VCaP (cell line): ENCODE measurements around the gene ERAS.

Experiments used
- H3K27ac ChIP-seq: fragments of 450-650 bp; 2 replicates; pipeline ENCODE4 v1.5.1; 2017
- CTCF ChIP-seq: fragments of 450-650 bp; conservative IDR thresholded peaks from 2 replicates; pipeline ENCODE4 v1.5.1; 2017; ENCODE audit warnings: mild to moderate bottlenecking, moderate library complexity

The ERAS gene

DNA sequence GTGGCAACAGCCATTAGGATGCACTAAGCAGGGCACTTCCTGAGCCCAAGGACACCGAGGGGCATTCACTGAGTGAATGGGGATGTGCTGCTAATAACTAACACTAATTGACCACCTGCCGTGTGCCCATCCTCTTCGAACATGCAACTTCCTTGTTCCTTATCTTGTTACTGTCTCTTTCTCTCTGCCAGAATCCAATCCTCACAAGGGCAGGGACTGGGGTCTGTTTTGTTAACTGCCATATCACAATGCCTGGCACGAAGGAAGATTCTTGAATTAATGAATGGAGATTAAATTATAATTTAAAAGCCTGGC, 1.3 kb downstream of the ERAS start:
- no peak overlapping the region for H3K27ac ChIP-seq
- no peak for TF ChIP-seq CTCF

GRCh38 chrX:48829016-48829735, 2.9 kb downstream of the ERAS start:
- no peak for TF ChIP-seq CTCF
- no peak overlapping the region for H3K27ac ChIP-seq

DNA sequence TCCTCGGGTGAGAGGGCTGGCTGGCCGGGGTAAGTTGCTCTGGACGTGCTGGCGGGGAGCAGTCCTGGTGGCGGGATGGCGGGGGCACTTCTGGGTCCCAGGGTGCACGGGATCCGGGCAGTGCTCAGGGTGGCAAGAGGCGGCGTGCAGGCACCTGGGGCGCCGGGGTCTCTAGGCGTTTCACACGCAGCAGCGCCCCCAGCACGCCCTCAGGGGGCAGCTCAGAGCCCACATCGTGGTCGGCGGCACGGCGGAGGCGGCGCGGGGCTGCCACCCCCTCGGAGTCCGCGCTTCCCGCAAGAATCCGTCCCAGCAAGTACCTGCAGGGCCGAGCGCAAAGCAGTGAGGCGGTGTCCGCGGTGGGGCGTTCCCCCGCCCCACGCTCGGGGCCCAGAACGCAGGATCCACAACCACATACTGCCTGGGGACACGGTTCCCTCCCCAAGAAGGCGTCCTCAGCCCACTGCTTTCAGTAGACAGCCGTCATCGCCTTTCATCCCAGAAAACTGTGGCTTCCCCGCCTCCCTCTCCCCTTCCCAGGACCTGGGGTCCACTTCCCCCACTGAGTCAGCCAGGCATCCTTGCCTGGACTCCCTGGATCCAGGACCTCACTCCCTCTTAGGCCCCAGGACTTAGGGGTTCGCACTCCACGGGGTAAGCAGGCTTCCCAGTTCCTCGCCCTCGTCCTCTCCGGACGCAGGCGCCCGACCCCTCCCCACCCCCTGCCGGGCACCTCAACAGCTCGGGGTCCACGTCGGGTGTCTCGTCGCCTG, 5.0 kb downstream of the ERAS start:
- H3K27ac ChIP-seq: no peak overlapping the region
- no peak for TF ChIP-seq CTCF

DNA sequence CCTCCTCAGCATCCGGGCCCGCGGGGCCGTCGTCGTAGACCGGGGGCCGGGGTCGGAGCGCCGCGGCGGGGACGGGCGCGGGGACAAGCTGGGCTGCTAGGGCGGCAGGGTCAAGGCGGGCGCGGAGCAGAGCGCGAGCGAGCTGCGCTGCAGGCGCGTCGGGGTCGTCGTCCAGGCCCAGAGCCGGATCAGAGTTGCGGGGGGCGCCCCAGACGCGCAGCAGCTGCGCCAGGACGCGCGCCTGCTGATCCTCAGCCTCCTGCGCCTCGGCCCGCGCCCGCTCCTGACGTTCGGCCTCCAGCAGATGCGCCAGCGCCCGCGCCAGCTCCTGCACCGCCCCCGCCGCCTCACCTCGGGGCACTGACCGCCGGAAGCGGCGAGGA, 5.6 kb downstream of the ERAS start:
- TF ChIP-seq CTCF: no peak
- no peak overlapping the region for H3K27ac ChIP-seq

DNA sequence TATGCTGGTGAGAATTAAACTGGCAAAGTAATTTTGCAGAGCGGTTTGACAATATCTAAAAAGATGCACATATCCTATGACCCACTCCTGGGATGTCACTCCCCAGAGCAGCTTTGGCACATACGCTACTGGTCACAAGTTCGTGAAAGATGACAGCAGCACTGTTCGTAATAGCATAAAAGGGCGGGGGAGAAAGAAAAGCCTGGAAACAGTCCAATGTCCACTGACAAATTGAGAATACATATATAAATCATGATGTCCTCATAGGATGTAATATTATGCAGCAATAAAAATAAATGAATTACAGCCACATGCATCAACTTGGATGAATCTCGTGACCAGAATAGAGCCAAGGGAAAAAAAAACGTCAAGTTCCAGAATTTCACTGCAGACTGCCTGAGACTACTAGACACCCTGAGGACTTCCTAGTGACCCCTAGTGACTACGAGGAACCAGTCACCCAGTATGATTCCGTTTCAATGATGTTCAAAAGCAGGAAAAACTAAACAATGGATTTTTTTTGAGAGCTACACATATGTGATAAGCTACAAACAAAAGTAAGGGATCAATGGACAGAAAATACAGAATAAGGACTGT, 7.3 kb downstream of the ERAS start:
- H3K27ac ChIP-seq: no peak overlapping the region
- no peak for TF ChIP-seq CTCF

DNA sequence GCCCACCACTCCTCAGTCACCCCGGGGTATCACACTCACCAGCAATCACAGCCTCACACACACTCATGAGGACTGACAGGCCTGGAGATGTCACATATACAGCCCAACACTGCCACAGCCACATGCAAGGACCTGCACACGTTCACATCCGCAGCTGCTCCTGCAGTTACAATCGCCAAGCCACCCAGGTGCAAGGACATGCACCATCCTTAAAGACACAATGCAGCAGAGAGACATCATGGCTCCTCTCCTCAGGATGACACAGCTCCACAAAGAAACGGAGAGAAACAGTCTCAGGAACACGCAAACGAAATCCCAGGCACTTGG, 8.0 kb downstream of the ERAS start:
- TF ChIP-seq CTCF: no peak
- H3K27ac ChIP-seq: 0 out of 2 replicates have a peak overlapping the region, but pooled peaks have one; percentile 26

DNA sequence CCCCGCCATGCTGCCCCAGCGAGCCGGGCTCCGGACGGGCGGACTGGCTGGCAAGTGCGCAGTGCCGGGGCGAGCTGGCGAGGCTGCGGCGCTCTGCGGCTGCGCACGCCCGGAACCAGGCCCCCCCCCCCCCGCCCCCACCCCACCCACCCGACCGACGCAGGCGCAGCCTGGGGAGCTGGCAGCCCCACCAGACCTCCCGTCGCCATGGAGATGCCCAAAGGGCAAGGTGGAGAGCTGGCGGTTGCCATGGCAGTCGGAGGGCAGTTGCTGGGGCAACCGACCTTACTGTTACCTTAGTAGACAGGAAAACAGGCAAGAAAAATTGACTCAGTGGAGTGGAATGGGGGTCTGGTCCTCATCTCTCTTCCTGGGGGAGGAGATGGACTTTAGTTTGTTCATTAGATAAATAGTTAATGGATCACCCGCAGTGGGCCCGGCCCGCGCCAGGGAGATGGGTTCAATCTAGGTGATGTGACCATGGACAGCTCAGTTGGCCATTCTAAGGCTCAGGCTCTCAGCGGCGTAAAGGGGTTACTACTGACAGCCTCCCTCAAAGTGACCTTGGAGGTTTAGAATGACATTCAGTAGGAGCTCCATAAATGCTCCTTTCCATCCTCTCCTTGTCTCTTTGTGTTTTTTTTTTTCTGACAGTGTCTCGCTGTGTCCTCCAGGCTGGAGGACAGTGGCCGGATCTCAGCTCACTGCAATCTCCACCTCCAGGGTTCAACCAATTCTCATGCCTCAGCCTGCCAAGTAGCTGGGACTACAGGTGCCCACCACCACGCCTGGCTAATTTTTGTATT, 9.4 kb downstream of the ERAS start, which contains the start of gene PCSK1N:
PCSK1N (minus strand) TSS at position 87 of the 806 bp plus-strand sequence; CDS start at position 9, 78 bp downstream.
- peak within 1 kb of the TSS; percentile 26; the same call in 1 of the 2 replicates for H3K27ac ChIP-seq
- TF ChIP-seq CTCF: no peak
